Heart left ventricle (tissue), 16 donors: ENCODE results near the gene FAM83G. TPM values are rescaled to one million over a fixed set of nuclear protein-coding genes. Genes with fewer than 3 reads are reported as not detected.
A peak's percentile ranks its signal among the peaks of the same experiment; 100 is the strongest.

Source experiments
- ATAC-seq, 4 donors: fragments of 200-7000 bp; cut with Tn5 transposase; one replicate each; pipeline ENCODE4 v1.9.1; 2020 to 2022; ENCODE audit warnings: moderate library complexity in 4 of 4, mild to moderate bottlenecking in 3 of 4, moderate number of reproducible peaks in 1 of 4
- DNase-seq, 5 donors: peaks; one replicate each; pipeline ENCODE4 v3.0.0-alpha.2; 2020
- H3K27ac ChIP-seq, 12 donors: fragments of 200-600 bp; sonication (generic) in 4 of 12; one replicate each; pipeline versions ENCODE4 v1.5.0 to v1.8.0; 2016 to 2022; ENCODE audit warnings: mild to moderate bottlenecking in 2 of 12
- H3K27me3 ChIP-seq, 9 donors: fragments of 200-600 bp; sonication (generic) in 2 of 9; one replicate each; pipeline versions ENCODE4 v1.5.1 to v1.8.0; 2016 to 2022; ENCODE audit warnings: mild to moderate bottlenecking in 3 of 9
- H3K36me3 ChIP-seq, 9 donors: fragments of 200-600 bp; sonication (generic) in 2 of 9; one replicate each; pipeline versions ENCODE4 v1.5.0 to v1.8.0; 2018 to 2022; ENCODE audit warnings: mild to moderate bottlenecking in 2 of 9
- H3K4me1 ChIP-seq, 12 donors: fragments of 200-600 bp; sonication (generic) in 4 of 12; one replicate each; pipeline versions ENCODE4 v1.5.0 to v1.8.0; 2016 to 2022; ENCODE audit warnings: mild to moderate bottlenecking in 3 of 12
- H3K4me3 ChIP-seq, 12 donors: fragments of 200-600 bp; sonication (generic) in 4 of 12; one replicate each; pipeline versions ENCODE4 v1.5.0 to v1.8.0; 2017 to 2022; ENCODE audit warnings: mild to moderate bottlenecking in 9 of 12, moderate library complexity in 4 of 12
- H3K9me3 ChIP-seq, 12 donors: fragments of 200-600 bp; sonication (generic) in 4 of 12; one replicate each; pipeline versions ENCODE4 v1.5.0 to v1.8.0; 2016 to 2022; ENCODE audit warnings: mild to moderate bottlenecking in 1 of 12
- CTCF ChIP-seq, 12 donors: fragments of 200-600 bp; sonication (generic) in 4 of 12; IDR thresholded peaks; one replicate each; pipeline versions ENCODE4 v1.5.0 to v1.8.0; 2018 to 2022; ENCODE audit warnings: antibody characterized with exemption in 12 of 12, mild to moderate bottlenecking in 5 of 12
- POLR2A ChIP-seq, 2 donors: fragments of 450-650 bp; IDR thresholded peaks; one replicate each; pipeline ENCODE4 v1.6.1; 2017; ENCODE audit warnings: antibody characterized with exemption in 2 of 2, mild to moderate bottlenecking in 2 of 2, moderate library complexity in 2 of 2
- WGBS, 4 donors: extraction: QIAGEN DNeasy Blood & Tissue Kit in 2 of 4; methylation state at CpG; one replicate each; pipeline versions ENCODE4 v1.1.5 to v1.1.7; 2013 to 2018; 5-methylcytosine and 5-hydroxymethylcytosine counted together
- intact Hi-C, 10 donors: fragments of 100-400 bp; cut with DNase I; formaldehyde crosslinking; loops; one replicate each; pipeline versions ENCODE4 v1.11.1 to v1.14.2; 2022
- polyA plus RNA-seq, 2 donors: library from polyadenylated mRNA; stranded (reverse); fragments of 200-250 nt; gene quantifications; one replicate each; pipeline ENCODE4 v1.2.3, GENCODE V29; 2013
- total RNA-seq, 9 donors: library from RNA; depleted of rRNA in 2 of 9; stranded (reverse); fragments of >200 nt in 2 of 9; fragmentation: NEBNext Ultra II Directional in 3 of 9; extraction: Animal tissue kit (Norgen Biotek cat#: 25700) in 3 of 9; gene quantifications; one replicate each; pipeline versions ENCODE4 v1.1.0 to v1.2.4, GENCODE V29; 2016 to 2023
- donor health status: ischemic (EF 13 %, LVEDD 7.1; RV severe dilation, severe dysfunction).
- donor health status: healthy with polysubstance abuse.
- donor health status: DM: no; HTN: yes; CAD: no.
- donor health status: DM: no; HTN: no; CAD: no.
- donor health status: ischemic (EF 25% LVEDD 6.9; RV normal size, moderate dysfunction).
- donor health status: ischemic (EF 25% LVEDD 5.7; RV mildly dilated, moderate dysfunction).
- donor health status: healthy.
- donor health status: DM: yes; HTN: yes; CAD: no.
- donor health status: ischemic (EF 35%, LVEDD 5.7; RV mildly dilated, moderate dysfunction).
- donor health status: nonischemic (EF 11% LVEDD 7.7; RV severe dilation, severe dysfunction).
- donor health status: DM: yes; HTN: yes; CAD: no.
- donor health status: PGD.
- donor health status: ischemic (EF 29% LVEDD 5.4; RV normal size, mild dysfunction).
- donor health status: nonischemic (EF 23%, LVEDD 6.1; RV moderate dilation, normal function).

FAM83G gene
- total and polyA plus RNA-seq, 11 donors = 1.2 to 12.8 (median 1.8) TPM

GRCh38 chr17:19019041-19019941, 14.7 kb upstream of the FAM83G start:
- intact Hi-C loops = no loop called here
- 52 to 66% (median 57%) methylated on average over 8 to 27 of the region's 27 CpGs for WGBS, 4 donors
- Histone ChIP-seq H3K36me3 (no peaks in the 10 kb centered on the region), H3K27ac (no peak overlapping the region), H3K4me3 (no peak overlapping the region), H3K27me3 (peaks cover 0 to 3% (median 0%) of the 10 kb centered on the region in 9 donors), H3K4me1 (no peaks in the 10 kb centered on the region), H3K9me3 (no peaks in the 10 kb centered on the region)
- DNase-seq (peak in 3 of 5 donors; percentile 19 to 51 (median 25)), ATAC-seq (no peak)
- no peak for TF ChIP-seq POLR2A (IDR thresholded peaks at IDR 0.05)
- no peak for TF ChIP-seq CTCF (IDR thresholded peaks at IDR 0.05)

GRCh38 chr17:19018600-19018950, 14.0 kb upstream of the FAM83G start:
- no peaks in the 10 kb centered on the region for H3K4me1 ChIP-seq
- H3K27me3 ChIP-seq = peaks cover 0 to 3% (median 0%) of the 10 kb centered on the region in 9 donors
- 67 to 82% (median 79%) methylated on average over 5 to 6 of the region's 6 CpGs for WGBS, 4 donors
- intact Hi-C loops = no loop called here
- DNase-seq (peak in 2 of 5 donors; percentile 10 to 23), ATAC-seq (no peak)
- TF ChIP-seq POLR2A (IDR thresholded peaks at IDR 0.05) (no peak), CTCF (IDR thresholded peaks at IDR 0.05) (no peak)
- no peak overlapping the region for H3K27ac ChIP-seq
- no peaks in the 10 kb centered on the region for H3K9me3 ChIP-seq
- no peak overlapping the region for H3K4me3 ChIP-seq
- H3K36me3 ChIP-seq = no peaks in the 10 kb centered on the region

GRCh38 chr17:19017804-19018599, 13.4 kb upstream of the FAM83G start:
- intact Hi-C loops = no loop called here
- H3K27me3 ChIP-seq = peaks cover 0 to 3% (median 0%) of the 10 kb centered on the region in 9 donors
- H3K9me3 ChIP-seq = no peaks in the 10 kb centered on the region
- WGBS, 4 donors = 78 to 84% (median 81%) methylated on average over 12 to 16 of the region's 16 CpGs
- ATAC-seq = no peak
- H3K4me1 ChIP-seq = no peaks in the 10 kb centered on the region
- no peak overlapping the region for H3K27ac ChIP-seq
- no peak overlapping the region for H3K4me3 ChIP-seq
- peak in 3 of 5 donors; percentile 13 to 36 (median 16) for DNase-seq
- no peaks in the 10 kb centered on the region for H3K36me3 ChIP-seq
- TF ChIP-seq CTCF (IDR thresholded peaks at IDR 0.05) (no peak), POLR2A (IDR thresholded peaks at IDR 0.05) (no peak)

- no peaks in the 10 kb centered on the region for H3K9me3 ChIP-seq
- 67 to 76% (median 73%) methylated on average over 5 to 12 of the region's 12 CpGs for WGBS, 4 donors
- H3K4me1 ChIP-seq = no peaks in the 10 kb centered on the region
- ATAC-seq (no peak), DNase-seq (peak in 2 of 5 donors; percentile 8 to 34)
- no peak overlapping the region for H3K27ac ChIP-seq
- H3K36me3 ChIP-seq = no peaks in the 10 kb centered on the region
- no peak for TF ChIP-seq CTCF (IDR thresholded peaks at IDR 0.05)
- no peak for TF ChIP-seq POLR2A (IDR thresholded peaks at IDR 0.05)
- intact Hi-C loops = no loop called here
- peaks cover 0 to 3% (median 0%) of the 10 kb centered on the region in 9 donors for H3K27me3 ChIP-seq
- no peak overlapping the region for H3K4me3 ChIP-seq
These were observed 12.8 kb upstream of the FAM83G start for GRCh38 chr17:19017401-19017800.
